NT2/D1 (cell line): ENCODE results near the gene OR52N1.

Experiments
- YY1 ChIP-seq: IDR thresholded peaks from 2 replicates; pipeline ENCODE4 v1.6.1; 2011; ENCODE audit not compliant: insufficient read length, insufficient read depth
- ZNF274 ChIP-seq: IDR thresholded peaks from 2 replicates; pipeline ENCODE4 v1.6.1; 2011; ENCODE audit warnings: mild to moderate bottlenecking, low read depth, low read length

DNA sequence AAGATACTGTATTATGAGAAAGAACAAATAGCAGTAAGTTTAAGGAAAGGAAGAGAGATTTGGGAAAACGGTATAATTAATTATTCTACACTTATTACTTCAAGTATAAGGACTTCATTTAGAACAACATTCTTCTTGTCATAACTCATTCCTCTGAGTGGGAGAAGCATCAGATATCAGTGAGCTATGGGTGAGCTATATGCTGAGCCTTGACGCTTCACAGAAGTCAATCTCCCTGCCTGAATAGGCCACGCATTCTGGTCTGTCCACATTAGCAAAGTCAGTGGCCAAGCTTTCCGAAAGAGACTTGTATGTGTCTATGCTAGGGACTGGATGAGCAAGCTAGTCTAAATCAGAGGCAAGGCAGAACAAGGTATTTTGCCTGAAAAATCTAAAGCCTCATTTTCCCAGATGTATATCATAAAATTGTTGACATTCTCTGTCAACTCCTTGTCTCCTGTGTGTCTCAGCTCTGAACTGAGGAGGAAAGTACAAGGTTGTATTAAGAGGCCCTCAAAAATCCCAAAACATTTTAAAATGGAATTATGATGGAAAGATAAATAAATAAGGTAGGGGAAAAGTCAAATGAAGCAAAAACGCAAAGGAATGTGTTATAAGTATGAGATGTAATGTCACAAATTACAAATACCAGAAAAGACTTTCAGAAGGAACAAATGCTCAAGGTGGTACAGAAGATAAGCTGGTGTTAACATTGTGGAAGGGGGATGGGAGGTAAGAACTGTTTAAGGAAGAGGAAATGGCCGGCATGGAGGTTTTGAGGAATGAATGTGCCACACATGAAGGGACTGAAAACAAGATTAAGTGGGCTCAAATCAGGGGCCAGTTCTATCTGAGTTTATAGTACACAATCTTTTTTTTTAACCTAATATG, 19.1 kb upstream of the OR52N1 start:
- no peak for TF ChIP-seq ZNF274
- TF ChIP-seq YY1: no peak
